ENCODE measurements around the gene GAK. TPM values are rescaled to one million over a fixed set of nuclear protein-coding genes. Genes with fewer than 3 reads are reported as not detected.

Gene GAK
- polyA plus RNA-seq, 1 donor from 2014 or later = 58.8 TPM

DNA sequence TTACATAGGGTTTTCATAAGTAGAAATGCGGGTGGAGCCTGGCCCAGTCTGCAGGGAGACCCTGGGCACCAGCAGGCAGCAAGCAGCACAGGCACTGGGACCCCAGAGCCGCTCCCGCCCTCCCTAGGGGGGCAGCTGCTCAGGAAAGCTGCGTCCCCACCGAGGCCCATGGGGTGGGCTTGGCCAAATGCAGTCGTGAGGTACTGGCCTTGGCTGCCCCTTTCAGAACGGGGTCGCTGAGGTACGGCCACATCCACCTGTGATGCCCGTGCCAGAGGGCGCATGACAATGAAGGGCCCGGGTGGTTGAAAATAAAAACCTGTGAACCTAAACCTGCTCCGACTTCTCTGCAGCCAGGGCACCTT is 16.8 kb upstream of the GAK start:
- Histone ChIP-seq H3K27ac (ENCODE audit: low read length) (no peak overlapping the region), H3K79me2 (replicated peaks; ENCODE audit: insufficient read depth, low read length) (no peaks in the 10 kb centered on the region), H3K9me3 (ENCODE audit: low read length) (no peaks in the 10 kb centered on the region), H3K9ac (ENCODE audit: low read length) (no peak overlapping the region), H3K36me3 (ENCODE audit: insufficient read depth, low read length) (no peaks in the 10 kb centered on the region), H3K4me2 (ENCODE audit: low read length) (no peak overlapping the region), H4K20me1 (ENCODE audit: insufficient read depth) (no peaks in the 10 kb centered on the region), H3F3A (ENCODE audit: insufficient read depth, low read length, poor library complexity, severe bottlenecking) (no peaks in the 10 kb centered on the region), H3K4me3 (ENCODE audit: low read length) (no peak overlapping the region), H2AFZ (ENCODE audit: low read depth, low read length) (no peak overlapping the region), H3K27me3 (ENCODE audit: insufficient read depth, low read depth, low read length) (no peaks in the 10 kb centered on the region), H3K9me2 (ENCODE audit: insufficient read depth, low read length) (no peaks in the 10 kb centered on the region)
- TF ChIP-seq CTCF (IDR thresholded peaks at IDR 0.05; ENCODE audit: poor library complexity, severe bottlenecking) = no peak
- no peak for TF ChIP-seq POLR2AphosphoS5 (IDR thresholded peaks at IDR 0.05)
- no peak for TF ChIP-seq EP300 (conservative IDR thresholded peaks at IDR 0.05; ENCODE audit: poor library complexity, severe bottlenecking)
- no peak for TF ChIP-seq SMC3 (conservative IDR thresholded peaks at IDR 0.05; ENCODE audit: poor library complexity)
- no peak for TF ChIP-seq MXI1 (conservative IDR thresholded peaks at IDR 0.05; ENCODE audit: poor library complexity, severe bottlenecking)
- TF ChIP-seq, protein P1, sequence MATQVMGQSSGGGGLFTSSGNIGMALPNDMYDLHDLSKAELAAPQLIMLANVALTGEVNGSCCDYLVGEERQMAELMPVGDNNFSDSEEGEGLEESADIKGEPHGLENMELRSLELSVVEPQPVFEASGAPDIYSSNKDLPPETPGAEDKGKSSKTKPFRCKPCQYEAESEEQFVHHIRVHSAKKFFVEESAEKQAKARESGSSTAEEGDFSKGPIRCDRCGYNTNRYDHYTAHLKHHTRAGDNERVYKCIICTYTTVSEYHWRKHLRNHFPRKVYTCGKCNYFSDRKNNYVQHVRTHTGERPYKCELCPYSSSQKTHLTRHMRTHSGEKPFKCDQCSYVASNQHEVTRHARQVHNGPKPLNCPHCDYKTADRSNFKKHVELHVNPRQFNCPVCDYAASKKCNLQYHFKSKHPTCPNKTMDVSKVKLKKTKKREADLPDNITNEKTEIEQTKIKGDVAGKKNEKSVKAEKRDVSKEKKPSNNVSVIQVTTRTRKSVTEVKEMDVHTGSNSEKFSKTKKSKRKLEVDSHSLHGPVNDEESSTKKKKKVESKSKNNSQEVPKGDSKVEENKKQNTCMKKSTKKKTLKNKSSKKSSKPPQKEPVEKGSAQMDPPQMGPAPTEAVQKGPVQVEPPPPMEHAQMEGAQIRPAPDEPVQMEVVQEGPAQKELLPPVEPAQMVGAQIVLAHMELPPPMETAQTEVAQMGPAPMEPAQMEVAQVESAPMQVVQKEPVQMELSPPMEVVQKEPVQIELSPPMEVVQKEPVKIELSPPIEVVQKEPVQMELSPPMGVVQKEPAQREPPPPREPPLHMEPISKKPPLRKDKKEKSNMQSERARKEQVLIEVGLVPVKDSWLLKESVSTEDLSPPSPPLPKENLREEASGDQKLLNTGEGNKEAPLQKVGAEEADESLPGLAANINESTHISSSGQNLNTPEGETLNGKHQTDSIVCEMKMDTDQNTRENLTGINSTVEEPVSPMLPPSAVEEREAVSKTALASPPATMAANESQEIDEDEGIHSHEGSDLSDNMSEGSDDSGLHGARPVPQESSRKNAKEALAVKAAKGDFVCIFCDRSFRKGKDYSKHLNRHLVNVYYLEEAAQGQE (IDR thresholded peaks at IDR 0.05; ENCODE audit: borderline replicate concordance) = no peak
- TF ChIP-seq EZH2 (IDR thresholded peaks at IDR 0.05; ENCODE audit: borderline replicate concordance, insufficient read depth, low read length, poor library complexity, severe bottlenecking) = no peak
- TF ChIP-seq RAD21 (conservative IDR thresholded peaks at IDR 0.05) = no peak
- no peak for TF ChIP-seq TAF1 (IDR thresholded peaks at IDR 0.05; ENCODE audit: low read depth)

GRCh38 chr4:948101-948935 is 16.2 kb upstream of the GAK start:
- Histone ChIP-seq H3K9me3 (ENCODE audit: low read length) (no peaks in the 10 kb centered on the region), H3K9me2 (ENCODE audit: insufficient read depth, low read length) (no peaks in the 10 kb centered on the region), H3K4me3 (ENCODE audit: low read length) (no peak overlapping the region), H3K79me2 (replicated peaks; ENCODE audit: insufficient read depth, low read length) (no peaks in the 10 kb centered on the region), H3K27me3 (ENCODE audit: insufficient read depth, low read depth, low read length) (no peaks in the 10 kb centered on the region), H4K20me1 (ENCODE audit: insufficient read depth) (no peaks in the 10 kb centered on the region), H3K9ac (ENCODE audit: low read length) (no peak overlapping the region), H3K27ac (ENCODE audit: low read length) (no peak overlapping the region), H3K36me3 (ENCODE audit: insufficient read depth, low read length) (no peaks in the 10 kb centered on the region), H3F3A (ENCODE audit: insufficient read depth, low read length, poor library complexity, severe bottlenecking) (no peaks in the 10 kb centered on the region), H2AFZ (ENCODE audit: low read depth, low read length) (no peak overlapping the region), H3K4me2 (ENCODE audit: low read length) (no peak overlapping the region)
- TF ChIP-seq, protein P1 (IDR thresholded peaks at IDR 0.05; ENCODE audit: borderline replicate concordance) = no peak
- TF ChIP-seq TAF1 (IDR thresholded peaks at IDR 0.05; ENCODE audit: low read depth) (no peak), SMC3 (conservative IDR thresholded peaks at IDR 0.05; ENCODE audit: poor library complexity) (no peak), EP300 (conservative IDR thresholded peaks at IDR 0.05; ENCODE audit: poor library complexity, severe bottlenecking) (no peak), MXI1 (conservative IDR thresholded peaks at IDR 0.05; ENCODE audit: poor library complexity, severe bottlenecking) (no peak), CTCF (IDR thresholded peaks at IDR 0.05; ENCODE audit: poor library complexity, severe bottlenecking) (no peak), RAD21 (conservative IDR thresholded peaks at IDR 0.05) (no peak), POLR2AphosphoS5 (IDR thresholded peaks at IDR 0.05) (no peak), EZH2 (IDR thresholded peaks at IDR 0.05; ENCODE audit: borderline replicate concordance, insufficient read depth, low read length, poor library complexity, severe bottlenecking) (no peak)
